ENCODE results near the gene TNK2.
"Not testable (repeated sequence)": the region's sequence is repeated elsewhere in the genome, so short reads cannot be mapped to it uniquely, and the experiment has no call there.

The TNK2 gene

DNA sequence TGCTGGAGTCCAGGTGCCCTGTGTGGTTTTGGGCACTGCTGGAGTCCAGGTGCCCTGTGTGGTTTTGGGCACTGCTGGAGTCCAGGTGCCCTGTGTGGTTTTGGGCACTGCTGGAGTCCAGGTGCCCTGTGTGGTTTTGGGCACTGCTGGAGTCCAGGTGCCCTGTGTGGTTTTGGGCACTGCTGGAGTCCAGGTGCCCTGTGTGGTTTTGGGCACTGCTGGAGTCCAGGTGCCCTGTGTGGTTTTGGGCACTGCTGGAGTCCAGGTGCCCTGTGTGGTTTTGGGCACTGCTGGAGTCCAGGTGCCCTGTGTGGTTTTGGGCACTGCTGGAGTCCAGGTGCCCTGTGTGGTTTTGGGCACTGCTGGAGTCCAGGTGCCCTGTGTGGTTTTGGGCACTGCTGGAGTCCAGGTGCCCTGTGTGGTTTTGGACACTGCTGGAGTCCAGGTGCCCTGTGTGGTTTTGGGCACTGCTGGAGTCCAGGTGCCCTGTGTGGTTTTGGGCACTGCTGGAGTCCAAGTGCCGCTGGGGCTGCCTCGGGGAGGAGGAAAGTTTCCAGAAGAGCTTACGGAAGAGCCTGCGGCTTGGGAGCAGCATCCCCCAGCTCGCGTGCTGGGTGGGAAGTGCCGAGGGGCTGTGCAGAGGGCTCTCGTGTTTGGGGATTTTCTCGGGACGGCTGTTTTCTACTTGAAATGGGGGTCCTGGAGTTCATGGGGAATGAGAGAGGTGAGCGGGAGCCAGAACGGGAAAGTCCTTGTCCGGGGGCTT is 83.7 kb downstream of the TNK2 start:
- not testable (repeated sequence) for H3K27ac ChIP-seq (ENCODE audit: low read length); H3K9me3 ChIP-seq (ENCODE audit: control insufficient read depth, low read depth, low read length); H3K9ac ChIP-seq (ENCODE audit: low read length); H3K4me3 ChIP-seq (ENCODE audit: low read length); H3K4me1 ChIP-seq (ENCODE audit: control insufficient read depth, low read depth, low read length); H3K36me3 ChIP-seq (ENCODE audit: control insufficient read depth, low read depth, low read length); H3K27me3 ChIP-seq (ENCODE audit: control insufficient read depth, insufficient read depth, low read length)

DNA sequence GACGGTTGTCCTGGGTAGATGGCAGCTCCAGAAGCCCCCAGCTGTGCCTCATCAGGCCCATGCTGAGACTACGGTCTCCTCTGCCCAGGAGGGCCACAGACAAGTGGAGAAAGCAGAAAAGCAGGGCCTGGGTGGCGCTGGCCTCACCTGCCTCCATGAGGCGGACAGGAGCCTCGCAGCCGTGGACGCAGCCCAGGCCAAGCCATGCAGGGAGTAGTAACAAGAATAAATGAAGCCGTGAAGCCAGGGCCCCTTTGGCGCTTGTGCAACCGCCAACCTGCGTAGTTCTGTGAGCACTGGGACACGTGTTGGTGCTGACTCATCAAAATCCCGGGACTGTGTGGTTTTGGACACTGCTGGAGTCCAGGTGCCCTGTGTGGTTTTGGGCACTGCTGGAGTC is 84.4 kb downstream of the TNK2 start:
- Histone ChIP-seq H3K27ac (ENCODE audit: low read length) (no peak overlapping the region), H3K4me1 (ENCODE audit: control insufficient read depth, low read depth, low read length) (no peaks in the 10 kb centered on the region), H3K4me3 (ENCODE audit: low read length) (no peak overlapping the region), H3K9me3 (ENCODE audit: control insufficient read depth, low read depth, low read length) (no peaks in the 10 kb centered on the region), H3K9ac (ENCODE audit: low read length) (no peak overlapping the region), H3K27me3 (ENCODE audit: control insufficient read depth, insufficient read depth, low read length) (no peaks in the 10 kb centered on the region), H3K36me3 (ENCODE audit: control insufficient read depth, low read depth, low read length) (no peaks in the 10 kb centered on the region)

DNA sequence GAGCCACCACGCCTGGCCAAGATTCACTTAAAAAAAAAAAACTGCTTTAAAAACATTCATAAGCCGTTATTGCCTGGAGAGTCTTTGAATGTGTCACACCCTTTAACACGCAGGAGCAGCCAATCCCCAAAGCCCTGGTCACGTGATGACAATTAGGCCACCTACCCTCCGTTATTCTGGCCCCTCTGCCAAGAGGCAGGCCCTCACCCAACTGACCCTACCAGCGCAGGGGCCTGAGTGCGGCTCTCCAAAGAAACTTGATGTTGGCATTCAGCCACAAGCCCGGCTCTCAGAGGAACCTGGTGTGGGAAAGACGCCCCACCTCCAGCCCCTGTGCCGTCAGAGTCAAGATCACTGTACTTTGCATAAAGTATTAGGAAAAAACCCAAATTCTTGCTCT is 85.1 kb downstream of the TNK2 start:
- Histone ChIP-seq H3K9me3 (ENCODE audit: control insufficient read depth, low read depth, low read length) (no peaks in the 10 kb centered on the region), H3K9ac (ENCODE audit: low read length) (no peak overlapping the region), H3K27ac (ENCODE audit: low read length) (no peak overlapping the region), H3K4me3 (ENCODE audit: low read length) (no peak overlapping the region), H3K4me1 (ENCODE audit: control insufficient read depth, low read depth, low read length) (no peaks in the 10 kb centered on the region), H3K27me3 (ENCODE audit: control insufficient read depth, insufficient read depth, low read length) (no peaks in the 10 kb centered on the region), H3K36me3 (ENCODE audit: control insufficient read depth, low read depth, low read length) (no peaks in the 10 kb centered on the region)

DNA sequence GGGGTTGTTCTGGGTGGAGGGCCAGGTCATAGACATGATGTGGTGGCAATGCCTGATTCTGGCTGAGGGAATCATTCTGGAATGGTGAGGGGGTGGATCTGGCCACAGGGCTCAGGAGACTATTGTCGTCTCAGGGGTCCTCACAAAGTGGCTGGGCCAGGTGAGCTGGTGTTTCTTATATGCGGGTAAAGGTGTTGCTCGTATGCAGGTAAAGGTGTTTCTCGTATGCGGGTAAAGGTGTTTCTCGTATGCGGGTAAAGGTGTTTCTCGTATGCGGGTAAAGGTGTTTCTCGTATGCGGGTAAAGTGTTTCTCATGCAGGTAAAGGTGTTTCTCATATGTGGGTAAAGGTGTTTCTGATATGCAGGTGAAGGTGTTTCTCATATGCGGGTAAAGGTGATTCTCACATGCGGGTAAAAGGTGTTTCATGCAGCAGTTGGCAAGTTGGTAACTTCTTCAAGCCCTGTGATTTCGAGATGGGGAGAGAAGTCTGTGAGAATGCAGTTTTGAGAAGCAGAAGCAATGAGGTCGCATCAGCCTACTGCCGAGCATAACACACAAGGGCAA is 86.1 kb downstream of the TNK2 start:
- Histone ChIP-seq H3K36me3 (ENCODE audit: control insufficient read depth, low read depth, low read length) (no peaks in the 10 kb centered on the region), H3K9me3 (ENCODE audit: control insufficient read depth, low read depth, low read length) (no peaks in the 10 kb centered on the region), H3K4me3 (ENCODE audit: low read length) (no peak overlapping the region), H3K27me3 (ENCODE audit: control insufficient read depth, insufficient read depth, low read length) (no peaks in the 10 kb centered on the region), H3K27ac (ENCODE audit: low read length) (no peak overlapping the region), H3K4me1 (ENCODE audit: control insufficient read depth, low read depth, low read length) (no peaks in the 10 kb centered on the region), H3K9ac (ENCODE audit: low read length) (no peak overlapping the region)

DNA sequence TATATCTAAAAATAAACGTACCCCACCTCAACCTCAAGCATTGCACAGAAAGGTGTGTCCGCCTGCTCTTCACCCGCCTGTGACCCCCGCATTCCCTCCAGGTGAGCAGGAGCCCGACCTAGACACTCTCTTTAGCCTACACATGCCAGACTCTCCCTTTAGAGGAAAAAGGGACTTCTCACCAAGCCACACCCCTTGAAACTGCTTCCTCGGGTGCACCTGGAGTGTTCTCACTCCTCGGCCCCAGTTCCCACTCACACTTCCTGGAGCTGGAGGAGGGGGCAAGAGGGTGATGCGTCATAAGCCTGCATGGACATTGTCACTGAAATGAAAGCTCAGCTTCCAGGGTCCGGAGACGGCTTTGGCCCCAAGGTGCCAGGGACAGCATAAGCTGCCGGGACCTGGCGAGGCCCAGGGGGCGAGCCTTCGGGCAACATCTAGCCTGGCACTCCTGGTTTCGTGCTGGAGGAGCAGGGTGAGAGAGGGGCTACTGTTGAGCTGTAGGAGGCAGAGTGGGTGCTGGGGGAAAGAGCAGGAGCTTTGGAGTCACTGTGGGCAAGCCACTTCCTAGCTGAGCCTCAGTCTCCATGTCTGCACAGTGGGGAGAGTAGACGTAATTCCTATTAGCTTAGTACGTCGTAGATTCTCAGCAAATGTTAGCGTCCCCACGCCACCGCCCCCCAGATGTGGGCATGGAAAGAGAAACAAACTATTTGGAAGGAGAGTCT is 86.8 kb downstream of the TNK2 start:
- no peaks in the 10 kb centered on the region for H3K27me3 ChIP-seq (ENCODE audit: control insufficient read depth, insufficient read depth, low read length)
- H3K4me1 ChIP-seq (ENCODE audit: control insufficient read depth, low read depth, low read length): no peaks in the 10 kb centered on the region
- H3K9ac ChIP-seq (ENCODE audit: low read length): no peak overlapping the region
- no peak overlapping the region for H3K27ac ChIP-seq (ENCODE audit: low read length)
- H3K36me3 ChIP-seq (ENCODE audit: control insufficient read depth, low read depth, low read length): no peaks in the 10 kb centered on the region
- H3K4me3 ChIP-seq (ENCODE audit: low read length): no peak overlapping the region
- no peaks in the 10 kb centered on the region for H3K9me3 ChIP-seq (ENCODE audit: control insufficient read depth, low read depth, low read length)

DNA sequence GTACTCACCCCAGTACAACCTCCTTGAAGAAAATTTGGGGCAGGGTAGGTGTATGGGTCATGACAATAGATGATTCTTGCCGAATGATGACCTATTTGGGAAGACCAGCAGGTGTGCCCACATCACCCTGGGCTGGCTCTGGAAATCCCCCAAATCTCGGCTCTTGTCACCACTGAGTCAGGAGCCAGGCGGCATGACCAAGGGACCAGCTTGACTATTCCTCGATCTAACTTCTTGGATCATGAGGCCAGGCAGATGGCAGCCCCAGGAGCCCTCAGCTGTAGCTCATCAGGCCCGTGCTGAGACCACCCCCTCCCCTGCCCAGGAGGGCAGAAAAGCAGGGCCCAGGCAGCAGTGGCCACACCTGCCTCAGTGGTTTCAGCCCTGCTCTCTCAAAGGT is 87.5 kb downstream of the TNK2 start:
- Histone ChIP-seq H3K27me3 (ENCODE audit: control insufficient read depth, insufficient read depth, low read length) (no peaks in the 10 kb centered on the region), H3K36me3 (ENCODE audit: control insufficient read depth, low read depth, low read length) (no peaks in the 10 kb centered on the region), H3K27ac (ENCODE audit: low read length) (no peak overlapping the region), H3K9me3 (ENCODE audit: control insufficient read depth, low read depth, low read length) (no peaks in the 10 kb centered on the region), H3K4me1 (ENCODE audit: control insufficient read depth, low read depth, low read length) (no peaks in the 10 kb centered on the region), H3K4me3 (ENCODE audit: low read length) (no peak overlapping the region), H3K9ac (ENCODE audit: low read length) (no peak overlapping the region)

DNA sequence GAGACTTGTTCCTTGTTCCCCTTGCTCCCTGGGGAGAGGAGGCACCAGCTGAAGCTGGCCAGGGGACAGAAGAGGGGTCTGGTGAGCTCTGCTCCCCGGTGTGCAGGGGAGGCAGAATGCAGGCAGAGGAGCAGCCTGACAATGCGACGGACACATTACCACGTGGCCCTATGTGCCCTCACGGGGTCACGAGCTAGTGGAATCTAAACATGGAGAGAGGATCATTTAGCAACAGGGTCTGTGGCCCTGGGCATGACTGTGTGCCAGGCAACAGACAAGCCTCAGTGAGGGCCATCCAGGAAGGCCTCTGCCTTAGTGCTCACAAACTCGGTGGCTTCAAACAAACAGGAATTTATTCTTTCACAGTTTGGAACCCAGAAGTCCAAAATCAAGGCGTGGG is 88.2 kb downstream of the TNK2 start:
- no peaks in the 10 kb centered on the region for H3K4me1 ChIP-seq (ENCODE audit: control insufficient read depth, low read depth, low read length)
- H3K9ac ChIP-seq (ENCODE audit: low read length): no peak overlapping the region

DNA sequence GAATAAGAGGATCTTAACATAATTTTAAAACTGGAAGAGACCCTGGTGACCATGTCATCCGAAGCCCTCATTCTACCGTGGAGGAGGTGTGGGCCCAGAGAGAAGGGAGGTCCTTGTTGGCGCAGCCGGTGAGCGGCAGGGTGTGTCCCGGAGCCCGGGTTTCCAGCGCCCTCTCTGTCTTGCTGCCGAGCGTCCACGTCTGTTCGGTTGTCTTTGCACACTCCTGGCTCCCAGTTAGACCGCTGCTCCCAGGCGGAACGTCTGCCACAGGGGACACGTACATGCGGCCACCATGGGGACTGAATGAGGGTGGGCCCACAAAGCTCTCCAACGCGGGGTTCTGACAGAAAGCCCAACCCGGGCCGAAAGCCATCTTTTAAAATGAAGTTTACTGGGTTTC is 90.0 kb downstream of the TNK2 start:
- Histone ChIP-seq H3K27ac (ENCODE audit: low read length) (no peak overlapping the region), H3K4me1 (ENCODE audit: control insufficient read depth, low read depth, low read length) (no peaks in the 10 kb centered on the region), H3K36me3 (ENCODE audit: control insufficient read depth, low read depth, low read length) (no peaks in the 10 kb centered on the region), H3K27me3 (ENCODE audit: control insufficient read depth, insufficient read depth, low read length) (no peaks in the 10 kb centered on the region), H3K9ac (ENCODE audit: low read length) (no peak overlapping the region), H3K9me3 (ENCODE audit: control insufficient read depth, low read depth, low read length) (no peaks in the 10 kb centered on the region), H3K4me3 (ENCODE audit: low read length) (no peak overlapping the region)

More for the DNA sequence above, 88.2 kb downstream of the TNK2 start:
- no peak overlapping the region for H3K4me3 ChIP-seq (ENCODE audit: low read length)
- H3K36me3 ChIP-seq (ENCODE audit: control insufficient read depth, low read depth, low read length): no peaks in the 10 kb centered on the region
- no peaks in the 10 kb centered on the region for H3K27me3 ChIP-seq (ENCODE audit: control insufficient read depth, insufficient read depth, low read length)
- no peak overlapping the region for H3K27ac ChIP-seq (ENCODE audit: low read length)
- no peaks in the 10 kb centered on the region for H3K9me3 ChIP-seq (ENCODE audit: control insufficient read depth, low read depth, low read length)

DNA sequence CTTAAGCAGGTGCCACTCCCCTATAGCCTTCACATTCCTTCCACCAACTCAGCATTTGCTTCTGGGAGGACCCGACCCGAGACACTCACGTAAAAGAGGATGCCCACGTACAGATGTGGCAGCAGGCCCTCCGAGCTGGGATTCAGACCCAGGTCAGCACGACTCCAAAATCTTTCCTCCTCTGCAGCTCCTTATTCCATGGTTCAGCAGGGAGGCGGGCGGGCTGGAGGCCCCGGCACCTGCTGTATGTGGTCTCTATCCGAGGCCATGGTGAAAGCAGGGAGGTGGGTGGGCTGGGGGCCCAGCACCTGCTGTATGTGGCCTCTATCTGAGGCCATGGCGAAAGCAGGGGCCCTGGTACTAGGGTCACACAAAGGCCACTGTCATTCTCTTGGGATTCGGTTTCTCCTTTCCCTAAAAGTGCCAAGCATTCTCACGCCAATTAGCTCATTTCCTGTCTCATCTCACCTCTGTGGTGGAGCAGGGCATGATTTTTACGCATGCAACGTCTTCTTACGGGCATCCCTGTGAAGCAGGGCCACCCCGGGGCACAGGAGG is 90.7 kb downstream of the TNK2 start:
- Histone ChIP-seq H3K4me3 (ENCODE audit: low read length) (no peak overlapping the region), H3K4me1 (ENCODE audit: control insufficient read depth, low read depth, low read length) (no peaks in the 10 kb centered on the region), H3K9ac (ENCODE audit: low read length) (no peak overlapping the region), H3K36me3 (ENCODE audit: control insufficient read depth, low read depth, low read length) (no peaks in the 10 kb centered on the region), H3K27me3 (ENCODE audit: control insufficient read depth, insufficient read depth, low read length) (no peaks in the 10 kb centered on the region), H3K27ac (ENCODE audit: low read length) (no peak overlapping the region), H3K9me3 (ENCODE audit: control insufficient read depth, low read depth, low read length) (no peaks in the 10 kb centered on the region)

DNA sequence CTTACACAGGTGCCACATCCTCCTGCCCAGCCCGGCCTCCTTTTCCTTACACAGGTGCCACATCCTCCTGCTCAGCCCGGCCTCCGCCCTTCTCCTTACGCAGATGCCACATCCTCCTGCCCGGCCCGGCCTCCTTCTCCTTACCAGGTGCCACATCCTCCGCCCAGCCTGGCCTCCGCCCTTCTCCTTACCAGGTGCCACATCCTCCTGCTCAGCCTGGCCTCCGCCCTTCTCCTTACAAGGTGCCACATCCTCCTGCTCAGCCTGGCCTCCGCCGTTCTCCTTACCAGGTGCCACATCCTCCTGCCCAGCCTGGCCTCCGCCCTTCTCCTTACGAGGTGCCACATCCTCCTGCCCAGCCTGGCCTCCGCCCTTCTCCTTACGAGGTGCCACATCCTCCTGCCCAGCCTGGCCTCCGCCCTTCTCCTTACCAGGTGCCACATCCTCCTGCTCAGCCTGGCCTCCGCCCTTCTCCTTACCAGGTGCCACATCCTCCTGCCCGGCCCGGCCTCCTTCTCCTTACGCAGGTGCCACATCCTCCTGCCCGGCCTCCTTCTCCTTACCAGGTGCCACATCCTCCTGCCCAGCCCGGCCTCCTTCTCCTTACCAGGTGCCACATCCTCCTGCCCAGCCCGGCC is 92.0 kb downstream of the TNK2 start:
- H3K27me3 ChIP-seq (ENCODE audit: control insufficient read depth, insufficient read depth, low read length); H3K27ac ChIP-seq (ENCODE audit: low read length): not testable (repeated sequence)

DNA sequence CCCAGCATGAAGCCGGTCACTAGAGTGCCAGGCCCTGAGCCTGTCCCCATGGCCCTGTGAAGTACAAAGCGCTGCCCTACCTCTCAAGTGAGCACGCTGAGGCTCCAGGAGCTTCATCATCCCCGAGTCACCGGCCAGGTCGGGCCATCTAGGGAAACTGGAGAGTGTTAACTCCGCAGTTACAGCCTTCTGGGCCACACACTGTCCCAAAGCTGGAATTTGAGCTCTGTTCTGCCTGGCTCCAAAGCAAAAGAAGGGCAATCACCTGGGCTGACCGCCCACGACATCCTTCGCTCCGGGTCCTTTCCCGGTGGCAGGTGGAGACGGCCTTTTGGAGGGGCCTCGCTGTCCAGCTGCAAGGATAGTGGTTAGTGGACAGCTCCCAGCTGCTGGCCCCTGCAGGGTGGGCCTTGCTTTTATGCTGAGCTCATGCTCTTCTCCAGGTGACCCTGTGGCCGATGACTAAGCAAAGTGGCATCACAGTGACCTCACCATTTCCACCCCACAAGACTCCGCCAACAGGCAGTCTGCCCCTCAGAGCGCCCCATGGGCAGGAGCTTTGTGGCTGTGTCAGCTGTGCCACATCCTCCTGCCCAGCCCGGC is 93.1 kb downstream of the TNK2 start:
- H3K27ac ChIP-seq (ENCODE audit: low read length): no peak overlapping the region
- no peaks in the 10 kb centered on the region for H3K4me1 ChIP-seq (ENCODE audit: control insufficient read depth, low read depth, low read length)
- no peaks in the 10 kb centered on the region for H3K27me3 ChIP-seq (ENCODE audit: control insufficient read depth, insufficient read depth, low read length)
- H3K9me3 ChIP-seq (ENCODE audit: control insufficient read depth, low read depth, low read length): no peaks in the 10 kb centered on the region
- H3K36me3 ChIP-seq (ENCODE audit: control insufficient read depth, low read depth, low read length): no peaks in the 10 kb centered on the region
- H3K4me3 ChIP-seq (ENCODE audit: low read length): no peak overlapping the region
- H3K9ac ChIP-seq (ENCODE audit: low read length): no peak overlapping the region

More for the DNA sequence above, 92.0 kb downstream of the TNK2 start:
- not testable (repeated sequence) for H3K4me3 ChIP-seq (ENCODE audit: low read length); H3K4me1 ChIP-seq (ENCODE audit: control insufficient read depth, low read depth, low read length); H3K9ac ChIP-seq (ENCODE audit: low read length); H3K36me3 ChIP-seq (ENCODE audit: control insufficient read depth, low read depth, low read length); H3K9me3 ChIP-seq (ENCODE audit: control insufficient read depth, low read depth, low read length)
